Uterus (tissue), 2 donors: ENCODE data around the gene RNU1-2.

Experiments used
- CTCF ChIP-seq, 4 experiments: fragments of 200-600 bp in 2 of 4; fragments of 450-650 bp in 2 of 4; sonication (generic) in 2 of 4; IDR thresholded peaks; one replicate each; pipeline ENCODE4 v1.5.1; 2016 to 2019; ENCODE audit warnings: antibody characterized with exemption in 4 of 4, mild to moderate bottlenecking in 2 of 4, moderate library complexity in 1 of 4
- POLR2A ChIP-seq, 2 donors: fragments of 450-650 bp; IDR thresholded peaks; one replicate each; pipeline ENCODE4 v1.6.1; 2016; ENCODE audit warnings: antibody characterized with exemption in 2 of 2, mild to moderate bottlenecking in 1 of 2, moderate library complexity in 1 of 2

- TF ChIP-seq CTCF (IDR thresholded peaks at IDR 0.05) (no peak), POLR2A (IDR thresholded peaks at IDR 0.05) (no peak)
Measured at GRCh38 chr1:16944038-16944437, 48.3 kb downstream of the RNU1-2 start.
